EH (cell line): ENCODE data around the gene MRPL27.
"Not testable (repeated sequence)": the region's sequence is repeated elsewhere in the genome, so short reads cannot be mapped to it uniquely, and the experiment has no call there.

Experiments
- DNase-seq: peaks from one replicate; pipeline ENCODE4 v3.0.0-alpha.2; 2015; ENCODE audit warnings: low read depth

MRPL27 gene

GRCh38 chr17:50372758-50373556 lies at the start of gene MRPL27, which contains the start of gene EME1:
MRPL27 (minus strand) TSS chr17:50373184; CDS start chr17:50373170, 14 bp downstream.
EME1 (plus strand) TSS chr17:50373229; CDS start chr17:50375209, 1,980 bp downstream.
- DNase-seq: peak; percentile 90

- DNase-seq: no peak
These were observed 49.8 kb upstream of the MRPL27 start for GRCh38 chr17:50422738-50423137.

- DNase-seq: peak; percentile 34
These were observed 48.5 kb upstream of the MRPL27 start for GRCh38 chr17:50421308-50422051.

GRCh38 chr17:50420419-50421112 lies 47.6 kb upstream of the MRPL27 start:
- no peak for DNase-seq

- DNase-seq: not testable (repeated sequence)
These were observed 46.6 kb upstream of the MRPL27 start for GRCh38 chr17:50419577-50419976.

GRCh38 chr17:50414808-50415207 lies 41.8 kb upstream of the MRPL27 start:
- peak; percentile 32 for DNase-seq

- no peak for DNase-seq
These were observed 39.3 kb upstream of the MRPL27 start for GRCh38 chr17:50412188-50412732.

GRCh38 chr17:50407921-50408320 lies 34.9 kb upstream of the MRPL27 start:
- DNase-seq: no peak

GRCh38 chr17:50406578-50406977 lies 33.6 kb upstream of the MRPL27 start:
- DNase-seq: no peak

GRCh38 chr17:50405351-50405750 lies 32.4 kb upstream of the MRPL27 start:
- not testable (repeated sequence) for DNase-seq

GRCh38 chr17:50399591-50399990 lies 26.6 kb upstream of the MRPL27 start:
- not testable (repeated sequence) for DNase-seq

- not testable (repeated sequence) for DNase-seq
These were observed 25.7 kb upstream of the MRPL27 start for GRCh38 chr17:50398672-50399071.

GRCh38 chr17:50397919-50398285 lies 24.9 kb upstream of the MRPL27 start:
- DNase-seq: no peak

GRCh38 chr17:50397111-50397918 lies 24.3 kb upstream of the MRPL27 start, which contains the start of gene LRRC59:
LRRC59 (minus strand) TSS chr17:50397523; CDS start chr17:50397317, 206 bp downstream.
- peak; percentile 86 for DNase-seq

GRCh38 chr17:50396261-50397110 lies 23.5 kb upstream of the MRPL27 start:
- peak; percentile 64 for DNase-seq

- DNase-seq: peak; percentile 24
These were observed 21.7 kb upstream of the MRPL27 start for GRCh38 chr17:50394711-50395110.

GRCh38 chr17:50393700-50394099 lies 20.7 kb upstream of the MRPL27 start:
- no peak for DNase-seq

- no peak for DNase-seq
These were observed 19.6 kb upstream of the MRPL27 start for GRCh38 chr17:50392621-50393020.

GRCh38 chr17:50389534-50389933 lies 16.6 kb upstream of the MRPL27 start:
- no peak for DNase-seq

GRCh38 chr17:50388728-50389127 lies 15.7 kb upstream of the MRPL27 start:
- DNase-seq: no peak
